GM20000 (cell line): ENCODE measurements around the gene ARHGAP12.
A peak's percentile ranks its signal among the peaks of the same experiment; 100 is the strongest.

Experiments
- DNase-seq: peaks from one replicate; pipeline ENCODE4 v3.0.0; 2012; ENCODE audit warnings: low spot score
- CTCF ChIP-seq: IDR thresholded peaks from 2 replicates; pipeline ENCODE4 v1.5.1; 2012; ENCODE audit warnings: mild to moderate bottlenecking, control low read depth; ENCODE audit errors: extremely low read depth, missing control alignments

ARHGAP12 gene

GRCh38 chr10:31920538-31920937 lies 8.1 kb downstream of the ARHGAP12 start:
- peak; percentile 8 for DNase-seq
- no peak for TF ChIP-seq CTCF

GRCh38 chr10:31918671-31919409 lies 9.8 kb downstream of the ARHGAP12 start:
- DNase-seq, result no peak
- TF ChIP-seq CTCF, result no peak

GRCh38 chr10:31914370-31914769 lies 14.3 kb downstream of the ARHGAP12 start:
- DNase-seq, result no peak
- no peak for TF ChIP-seq CTCF

GRCh38 chr10:31912898-31913850 lies 15.5 kb downstream of the ARHGAP12 start:
- DNase-seq, result no peak
- TF ChIP-seq CTCF, result no peak

GRCh38 chr10:31912289-31912688 lies 16.3 kb downstream of the ARHGAP12 start:
- no peak for DNase-seq
- TF ChIP-seq CTCF, result no peak

GRCh38 chr10:31910016-31910415 lies 18.6 kb downstream of the ARHGAP12 start:
- DNase-seq, result no peak
- TF ChIP-seq CTCF, result no peak

GRCh38 chr10:31908157-31908556 lies 20.5 kb downstream of the ARHGAP12 start:
- no peak for DNase-seq
- no peak for TF ChIP-seq CTCF
